ENCODE measurements around the gene VMO1.
A peak's percentile ranks its signal among the peaks of the same experiment; 100 is the strongest.

Gene VMO1

GRCh38 chr17:4800462-4801196 lies 14.5 kb upstream of the VMO1 start:
- no peak for DNase-seq (ENCODE audit: low spot score)

GRCh38 chr17:4796552-4796920 lies 10.4 kb upstream of the VMO1 start:
- DNase-seq (ENCODE audit: low spot score): no peak

DNA sequence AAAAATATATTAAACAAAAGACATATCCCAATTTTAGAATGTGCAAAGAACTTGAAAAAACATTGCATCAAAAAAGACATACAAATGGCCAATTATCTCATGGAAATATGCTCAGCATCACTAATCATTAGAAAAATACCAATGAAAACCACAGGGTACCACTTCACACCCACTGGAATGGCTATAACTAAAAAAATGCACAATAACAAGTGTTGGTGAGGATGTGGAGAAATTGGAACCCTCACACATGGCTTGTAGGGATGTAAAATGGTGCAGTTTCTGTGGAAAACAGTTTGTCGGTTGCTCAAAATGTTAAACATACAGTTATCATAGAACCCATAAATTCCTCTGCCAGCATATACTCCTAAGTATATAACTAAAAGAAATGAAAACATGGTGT lies 9.0 kb upstream of the VMO1 start:
- no peak for DNase-seq (ENCODE audit: low spot score)

GRCh38 chr17:4790705-4791088 lies 4.5 kb upstream of the VMO1 start:
- no peak for DNase-seq (ENCODE audit: low spot score)

GRCh38 chr17:4789951-4790704 lies 4.0 kb upstream of the VMO1 start:
- peak; percentile 89 for DNase-seq (ENCODE audit: low spot score)

GRCh38 chr17:4789701-4789950 lies 3.5 kb upstream of the VMO1 start:
- no peak for DNase-seq (ENCODE audit: low spot score)

DNA sequence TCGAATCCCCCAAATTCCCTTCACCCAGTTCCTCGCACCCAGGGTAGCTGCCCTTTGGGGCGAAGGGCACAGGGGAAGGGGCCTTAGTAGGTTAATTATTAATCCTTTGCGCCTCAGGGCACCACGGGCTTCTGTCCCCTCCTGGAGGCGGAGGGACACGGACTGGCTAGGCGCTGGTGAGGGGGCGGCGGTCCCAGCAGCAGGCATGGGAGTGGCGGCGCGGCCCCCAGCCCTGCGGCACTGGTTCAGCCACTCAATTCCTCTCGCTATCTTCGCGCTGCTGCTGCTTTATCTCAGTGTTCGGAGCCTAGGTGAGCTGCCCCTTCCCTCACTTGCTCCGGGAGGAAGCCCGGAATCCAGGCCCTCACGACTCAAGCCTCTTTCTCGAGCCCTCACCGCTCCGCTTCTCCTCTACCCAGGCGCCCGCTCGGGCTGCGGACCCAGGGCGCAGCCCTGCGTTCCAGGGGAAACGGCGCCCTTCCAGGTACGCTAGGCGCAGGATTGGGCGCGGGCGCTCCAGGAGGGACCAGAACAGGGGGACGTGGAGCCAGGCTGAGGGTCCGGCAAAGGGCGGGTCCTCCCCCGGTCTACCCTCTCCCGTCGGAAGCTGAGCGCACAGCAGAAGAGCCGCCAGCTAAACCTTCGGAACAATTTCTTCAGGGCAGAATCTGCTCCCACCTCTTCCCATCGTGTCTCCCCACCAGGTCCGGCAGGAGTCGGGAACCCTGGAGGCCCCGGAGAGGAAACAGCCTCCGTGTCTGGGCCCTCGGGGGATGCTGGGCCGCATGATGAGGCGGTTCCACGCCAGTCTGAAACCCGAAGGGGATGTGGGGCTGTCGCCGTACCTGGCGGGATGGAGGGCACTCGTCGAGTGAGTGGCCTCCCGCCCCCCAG lies 2.9 kb upstream of the VMO1 start, which contains the start of gene GLTPD2:
GLTPD2 (plus strand) TSS at position 158 of the 894 bp plus-strand sequence; CDS start at position 206, 48 bp downstream.
- DNase-seq (ENCODE audit: low spot score): no peak

GRCh38 chr17:4788159-4788806 lies 2.1 kb upstream of the VMO1 start:
- no peak for DNase-seq (ENCODE audit: low spot score)

- DNase-seq (ENCODE audit: low spot score): no peak
These were observed 352 bp upstream of the VMO1 start for GRCh38 chr17:4786516-4786915.

DNA sequence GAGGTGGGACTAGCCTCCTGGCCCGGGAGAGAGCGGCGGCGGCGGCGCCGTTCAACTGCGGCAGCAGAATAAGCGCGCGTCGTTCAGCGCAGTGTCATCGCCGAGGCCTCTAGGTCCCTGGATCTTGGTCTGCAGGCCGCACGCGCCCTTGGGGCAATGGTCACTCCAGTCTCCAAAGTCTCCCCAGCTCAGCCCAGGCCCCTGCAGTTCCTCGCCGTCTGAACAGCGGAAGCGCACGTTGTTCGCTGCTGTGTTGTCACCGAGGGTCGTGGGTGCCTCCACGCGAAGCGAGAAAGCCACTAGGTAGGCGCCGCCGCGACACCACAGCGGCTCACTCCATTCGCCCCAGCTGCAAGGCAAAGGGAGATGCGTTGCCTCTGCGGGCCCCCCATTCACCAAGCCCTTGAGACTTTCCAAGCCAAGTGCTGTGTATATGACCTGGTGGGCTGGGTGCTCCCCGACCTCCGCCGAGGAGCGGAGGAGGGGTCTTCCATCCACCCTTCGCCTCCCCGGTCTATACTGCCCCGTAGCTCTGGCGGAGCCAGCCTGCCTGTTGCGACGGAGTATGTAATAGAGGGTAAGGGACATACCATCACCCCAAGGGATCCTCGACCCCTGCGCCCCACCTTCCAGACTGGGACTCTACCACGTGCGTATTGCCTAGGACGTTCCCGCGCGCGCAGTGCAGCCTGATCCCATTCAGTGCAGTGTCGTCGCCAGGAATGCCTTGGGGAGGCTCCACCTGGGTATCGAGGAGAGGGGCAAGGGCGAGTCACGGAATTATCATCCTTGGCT lies 656 bp downstream of the VMO1 start:
- no peak for DNase-seq (ENCODE audit: low spot score)

DNA sequence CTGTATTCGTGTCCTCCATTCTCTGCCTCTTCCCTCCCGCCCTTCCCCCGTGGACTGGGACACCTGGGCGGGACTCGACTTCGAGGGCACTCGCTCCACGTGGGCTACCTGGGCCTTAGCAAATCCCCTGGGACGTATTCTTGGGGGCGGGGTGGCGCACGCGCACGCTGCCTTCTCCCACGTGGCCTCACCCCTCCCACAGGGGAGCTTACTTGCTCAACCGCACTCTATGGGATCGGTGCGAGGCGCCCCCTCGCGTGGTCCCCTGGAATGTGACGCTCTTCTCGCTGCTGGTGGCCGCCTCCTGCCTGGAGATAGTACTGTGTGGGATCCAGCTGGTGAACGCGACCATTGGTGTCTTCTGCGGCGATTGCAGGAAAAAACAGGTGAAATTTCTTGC lies 3.5 kb downstream of the VMO1 start:
- DNase-seq (ENCODE audit: low spot score): no peak

- no peak for DNase-seq (ENCODE audit: low spot score)
These were observed 5.7 kb downstream of the VMO1 start for GRCh38 chr17:4780325-4780955.

DNA sequence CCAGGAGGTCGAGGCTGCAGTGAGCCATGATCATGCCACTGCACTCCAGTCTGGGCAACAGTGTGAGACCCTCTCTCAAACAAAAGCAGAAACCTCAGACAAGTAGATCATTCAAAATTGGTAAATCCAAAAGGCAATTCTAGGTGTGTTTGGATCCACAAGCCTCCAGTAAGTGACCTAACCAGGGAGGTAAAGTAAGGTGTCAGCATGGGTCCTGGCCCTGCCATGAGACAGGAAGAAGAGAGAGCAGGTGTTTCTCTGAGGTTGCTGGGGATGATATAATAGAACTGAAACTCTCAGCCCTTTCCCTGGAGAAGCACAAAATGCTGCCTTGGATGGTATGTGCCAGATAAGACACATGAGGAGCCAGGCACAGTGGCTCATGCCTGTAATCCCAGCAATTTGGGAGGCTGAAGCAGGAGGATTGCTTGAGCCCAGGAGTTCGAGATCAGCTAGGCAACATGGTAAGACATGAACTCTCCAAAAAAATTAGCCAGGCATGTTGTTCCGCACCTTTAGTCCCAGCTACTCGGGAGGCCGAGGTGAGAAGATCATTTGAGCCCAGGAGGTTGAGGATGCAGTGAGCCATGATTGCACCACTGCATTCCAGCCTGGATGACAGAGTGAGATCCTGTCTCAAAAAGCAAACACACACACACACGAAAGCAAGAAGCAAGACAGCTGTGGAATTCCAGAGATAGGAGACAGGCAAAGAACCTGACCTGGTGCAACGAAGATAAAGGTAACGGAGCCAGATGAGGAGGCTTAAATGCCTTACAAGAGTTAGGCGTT lies 8.0 kb downstream of the VMO1 start:
- DNase-seq (ENCODE audit: low spot score): no peak

DNA sequence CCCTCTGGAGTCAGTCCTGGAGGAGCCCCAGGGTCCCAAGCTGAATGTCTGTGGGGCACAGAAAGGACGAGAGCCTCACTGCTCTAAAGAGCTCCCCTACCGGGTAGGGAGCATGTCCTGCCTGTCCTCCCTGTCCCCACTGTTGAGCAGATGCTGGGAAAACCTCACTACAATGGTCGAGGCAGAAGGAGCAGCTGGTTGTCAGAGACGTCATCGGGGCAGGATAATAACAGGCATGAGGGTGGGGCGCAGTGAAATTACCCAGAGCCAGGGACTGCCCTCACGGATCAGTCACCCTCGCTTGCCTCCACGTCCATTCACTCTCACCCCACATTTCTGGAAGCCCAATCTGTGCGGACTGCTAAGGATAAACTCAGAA lies 13.9 kb downstream of the VMO1 start:
- no peak for DNase-seq (ENCODE audit: low spot score)

DNA sequence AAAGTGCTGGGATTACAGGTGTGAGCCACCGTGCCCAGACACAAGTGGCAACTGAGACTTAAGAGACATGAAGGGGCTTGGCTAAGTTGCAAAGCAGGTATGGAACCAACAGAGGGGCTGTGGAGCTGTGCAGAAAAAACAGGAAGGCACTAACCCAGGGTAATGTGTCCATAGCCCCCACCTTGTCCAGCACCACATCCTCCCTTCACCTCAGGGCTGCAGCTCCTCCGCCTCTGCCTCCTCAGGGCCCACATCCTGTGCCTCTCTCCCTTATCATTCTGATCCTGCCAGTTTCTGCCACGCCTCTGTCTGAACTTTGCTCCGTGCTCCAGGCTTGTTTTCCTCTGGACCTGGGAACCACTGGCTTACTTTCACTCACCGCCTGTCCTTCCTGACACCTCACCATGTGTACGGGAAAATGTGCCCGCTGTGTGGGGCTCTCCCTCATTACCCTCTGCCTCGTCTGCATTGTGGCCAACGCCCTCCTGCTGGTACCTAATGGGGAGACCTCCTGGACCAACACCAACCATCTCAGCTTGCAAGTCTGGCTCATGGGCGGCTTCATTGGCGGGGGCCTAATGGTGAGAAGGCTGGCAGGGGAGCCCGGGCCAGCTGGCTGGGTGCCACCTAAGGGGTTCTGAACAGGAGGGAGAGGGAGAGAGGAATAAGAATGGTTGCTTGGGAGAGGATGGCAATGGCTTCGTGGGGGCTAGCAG lies 14.5 kb downstream of the VMO1 start, which contains the start of gene TM4SF5:
TM4SF5 (plus strand) TSS at position 368 of the 716 bp plus-strand sequence; CDS start at position 405, 37 bp downstream.
- no peak for DNase-seq (ENCODE audit: low spot score)

DNA sequence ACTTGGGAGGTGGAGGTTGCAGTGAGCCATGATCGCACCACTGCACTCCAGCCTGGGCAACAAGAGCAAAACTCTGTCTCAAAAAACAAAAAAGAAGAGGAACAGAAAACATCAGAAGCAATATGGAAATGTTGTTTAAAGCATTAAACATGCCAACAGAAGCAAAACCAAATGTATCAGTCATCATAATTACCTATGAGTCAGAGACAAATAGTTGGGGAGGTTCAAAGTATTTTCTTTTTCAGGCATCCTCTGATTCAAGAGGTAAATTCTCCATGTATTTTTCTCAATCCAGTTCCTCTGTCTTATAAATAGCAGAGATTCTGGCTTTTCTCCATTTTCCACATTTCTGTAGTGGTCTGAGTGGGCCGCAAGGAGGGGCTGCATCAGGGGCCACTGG lies 16.5 kb downstream of the VMO1 start:
- no peak for DNase-seq (ENCODE audit: low spot score)

GRCh38 chr17:4768298-4768697 lies 17.9 kb downstream of the VMO1 start:
- DNase-seq (ENCODE audit: low spot score): no peak

DNA sequence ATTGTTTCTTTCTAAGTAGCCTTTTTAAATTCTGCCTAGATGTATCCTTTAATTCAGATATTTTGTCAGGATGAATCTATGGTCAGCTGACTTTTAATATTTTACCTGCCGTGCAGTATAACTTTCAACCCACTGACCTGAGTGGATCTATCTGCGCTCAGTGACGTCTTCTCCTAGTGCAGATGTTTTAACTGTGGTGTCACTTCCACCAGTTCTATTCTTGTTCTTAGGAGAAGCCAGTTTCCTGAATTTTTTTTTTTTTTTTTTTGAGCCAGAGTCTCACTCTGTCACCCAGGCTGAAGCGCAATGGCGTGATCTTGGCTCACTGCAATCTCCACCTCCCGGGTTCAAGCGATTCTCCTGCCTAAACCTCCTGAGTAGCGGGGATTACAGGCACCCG lies 19.4 kb downstream of the VMO1 start:
- no peak for DNase-seq (ENCODE audit: low spot score)

DNA sequence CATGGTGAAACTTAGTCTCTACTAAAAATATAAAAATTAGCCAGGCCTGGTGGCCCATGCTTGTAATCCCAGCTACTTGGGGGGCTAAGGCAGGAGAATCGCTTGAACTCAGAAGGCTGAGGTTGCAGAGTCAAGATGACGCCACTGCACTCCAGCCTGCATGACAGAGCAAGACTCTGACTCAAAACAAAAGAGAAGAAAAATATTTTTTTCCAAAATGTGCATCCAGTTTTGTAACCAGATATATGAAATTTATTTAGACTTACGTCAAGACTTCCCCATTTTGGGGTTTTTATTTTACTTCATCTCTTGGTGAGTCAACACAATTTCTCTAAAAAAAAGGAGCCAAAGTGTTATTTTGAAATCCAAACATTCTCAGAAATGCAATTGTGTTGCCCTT lies 20.0 kb downstream of the VMO1 start:
- no peak for DNase-seq (ENCODE audit: low spot score)

- no peak for DNase-seq (ENCODE audit: low spot score)
These were observed 21.6 kb downstream of the VMO1 start for GRCh38 chr17:4764595-4764994.
